Neural progenitor cell (in vitro differentiated cells): ENCODE measurements around the gene AFF3. TPM values are rescaled to one million over a fixed set of nuclear protein-coding genes. Genes with fewer than 3 reads are reported as not detected.

Experiments
- DNase-seq: peaks from one replicate; pipeline ENCODE4 v3.0.0-alpha.2; 2016; ENCODE audit warnings: low spot score
- H2AFZ ChIP-seq: fragments of 200-600 bp; sonication (generic); replicated peaks from 2 replicates; pipeline ENCODE4 v1.6.1; 2016; ENCODE audit warnings: antibody characterized with exemption
- H3F3A ChIP-seq: fragments of 200-600 bp; sonication (generic); 2 replicates; pipeline ENCODE4 v1.6.1; 2016; ENCODE audit warnings: antibody characterized with exemption, low read depth
- H3K27ac ChIP-seq: fragments of 200-600 bp; sonication (generic); 2 replicates; pipeline ENCODE4 v1.5.1; 2016; ENCODE audit warnings: mild to moderate bottlenecking
- H3K27me3 ChIP-seq: fragments of 200-600 bp; sonication (generic); 2 replicates; pipeline ENCODE4 v1.6.1; 2016; ENCODE audit warnings: mild to moderate bottlenecking, moderate library complexity
- H3K36me3 ChIP-seq: fragments of 200-600 bp; sonication (generic); 2 replicates; pipeline ENCODE4 v1.5.1; 2016
- H3K4me1 ChIP-seq: fragments of 200-600 bp; sonication (generic); 2 replicates; pipeline ENCODE4 v1.6.1; 2016; ENCODE audit warnings: mixed run types
- H3K4me2 ChIP-seq: fragments of 200-600 bp; sonication (generic); 2 replicates; pipeline ENCODE4 v1.6.1; 2016
- H3K4me3 ChIP-seq: fragments of 200-600 bp; sonication (generic); 2 replicates; pipeline ENCODE4 v1.5.1; 2016
- H3K79me2 ChIP-seq: fragments of 200-600 bp; sonication (generic); 2 replicates; pipeline ENCODE4 v1.6.1; 2016; ENCODE audit warnings: low read depth
- H3K9ac ChIP-seq: fragments of 200-600 bp; sonication (generic); 2 replicates; pipeline ENCODE4 v1.6.1; 2016
- H3K9me3 ChIP-seq: fragments of 200-600 bp; sonication (generic); 2 replicates; pipeline ENCODE4 v1.5.1; 2016; ENCODE audit warnings: low read depth
- H4K20me1 ChIP-seq: fragments of 200-600 bp; sonication (generic); 2 replicates; pipeline ENCODE4 v1.6.1; 2016; ENCODE audit warnings: low read depth
- H3K27ac Mint-ChIP-seq: 3 replicates; pipeline ENCODE4 v1.8.0; 2021; ENCODE audit warnings: mixed read lengths
- H3K27me3 Mint-ChIP-seq: 2 replicates; pipeline ENCODE4 v1.8.0; 2022; ENCODE audit warnings: low read depth, mild to moderate bottlenecking, inconsistent platforms, moderate library complexity, mixed read lengths; ENCODE audit not compliant: insufficient read depth
- H3K36me3 Mint-ChIP-seq: 3 replicates; pipeline ENCODE4 v1.8.0; 2021; ENCODE audit warnings: mixed read lengths
- H3K4me1 Mint-ChIP-seq: 3 replicates; pipeline ENCODE4 v1.8.0; 2021; ENCODE audit warnings: mixed read lengths
- H3K4me3 Mint-ChIP-seq: 3 replicates; pipeline ENCODE4 v1.8.0; 2021; ENCODE audit warnings: mild to moderate bottlenecking, moderate library complexity, mixed read lengths
- H3K9me3 Mint-ChIP-seq: 3 replicates; pipeline ENCODE4 v1.8.0; 2020; ENCODE audit warnings: mixed read lengths
- EZH2 ChIP-seq: fragments of 200-600 bp; sonication (generic); IDR thresholded peaks from 2 replicates; pipeline ENCODE4 v1.6.1; 2017; ENCODE audit warnings: antibody characterized with exemption, mild to moderate bottlenecking, moderate library complexity
- EZH2phosphoT487 ChIP-seq: fragments of 200-600 bp; sonication (generic); IDR thresholded peaks from 2 replicates; pipeline ENCODE4 v1.6.1; 2017; ENCODE audit warnings: antibody characterized with exemption
- total RNA-seq: library from RNA; depleted of rRNA; stranded (reverse); fragments of >200 nt; gene quantifications from 2 replicates; pipeline ENCODE4 v1.2.3, GENCODE V29; 2015; ENCODE audit warnings: low replicate concordance
- TF ChIP-seq, protein P1 (sequence below): fragments of 200-600 bp; sonication (generic); IDR thresholded peaks from 2 replicates; pipeline ENCODE4 v1.5.1; 2017; ENCODE audit warnings: antibody characterized with exemption, mild to moderate bottlenecking

AFF3 gene
- total RNA-seq, 1 donor from 2014 or later: 0.26 TPM

DNA sequence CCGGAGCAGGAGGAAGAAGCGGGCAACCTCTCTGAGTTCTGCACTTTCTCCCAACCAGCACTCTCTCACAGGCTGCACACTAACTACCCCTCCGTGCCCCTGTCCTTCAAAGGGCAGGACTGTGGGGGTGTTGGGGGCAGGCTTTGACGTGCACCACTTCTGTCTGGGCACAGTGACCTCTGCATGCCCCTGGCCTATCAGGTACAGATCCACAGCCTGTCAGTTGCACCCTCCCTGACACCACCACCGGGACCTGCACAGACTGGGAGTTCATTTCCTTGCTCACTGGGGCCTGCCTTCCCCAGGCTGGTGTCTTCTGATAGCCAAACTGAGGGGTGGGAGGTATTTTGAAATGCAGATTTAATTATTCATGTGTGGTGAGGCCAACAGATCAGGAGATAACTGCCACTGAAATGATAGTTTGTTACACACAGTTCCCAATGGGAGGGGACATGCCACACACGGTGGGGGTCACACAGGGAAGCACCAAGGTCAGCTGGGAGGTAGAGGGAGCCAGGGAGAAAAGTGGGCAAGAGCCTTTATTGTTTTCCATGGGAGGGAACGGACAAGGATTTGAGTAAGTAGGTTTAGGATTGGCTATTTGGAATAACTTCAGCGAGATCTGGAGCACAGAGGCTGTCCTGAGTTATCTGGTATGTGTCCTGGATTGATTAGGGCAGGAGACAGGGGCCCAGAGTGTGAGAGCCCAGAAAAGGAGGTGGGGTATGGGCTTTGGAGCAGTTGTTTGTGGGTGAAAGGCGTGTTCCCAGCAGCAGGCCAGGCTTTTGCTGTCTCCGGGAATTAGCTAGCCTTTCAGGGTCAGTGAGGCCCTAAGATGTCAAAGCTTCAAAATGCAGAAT is 251.6 kb downstream of the AFF3 start:
- Histone ChIP-seq H2AFZ (no peak overlapping the region), H3K27ac (no peak overlapping the region), H3K9me3 (no peaks in the 10 kb centered on the region), H3K36me3 (no peaks in the 10 kb centered on the region), H3K4me2 (peak overlapping the region; percentile 31), H3K79me2 (no peaks in the 10 kb centered on the region), H3K9ac (no peak overlapping the region), H3K27me3 (no peaks in the 10 kb centered on the region), H3F3A (no peaks in the 10 kb centered on the region), H4K20me1 (no peaks in the 10 kb centered on the region), H3K4me3 (no peak overlapping the region), H3K4me1 (peaks cover 9% of the 10 kb centered on the region)
- Mint-ChIP-seq H3K4me3 (no peak overlapping the region), H3K27me3 (peaks cover 4% of the 10 kb centered on the region), H3K36me3 (no peaks in the 10 kb centered on the region), H3K27ac (peak overlapping the region; percentile 85), H3K4me1 (peaks cover 32% of the 10 kb centered on the region), H3K9me3 (no peaks in the 10 kb centered on the region)
- peak; percentile 19 for DNase-seq
- TF ChIP-seq EZH2phosphoT487 (no peak), EZH2 (no peak)
- TF ChIP-seq, protein P1, sequence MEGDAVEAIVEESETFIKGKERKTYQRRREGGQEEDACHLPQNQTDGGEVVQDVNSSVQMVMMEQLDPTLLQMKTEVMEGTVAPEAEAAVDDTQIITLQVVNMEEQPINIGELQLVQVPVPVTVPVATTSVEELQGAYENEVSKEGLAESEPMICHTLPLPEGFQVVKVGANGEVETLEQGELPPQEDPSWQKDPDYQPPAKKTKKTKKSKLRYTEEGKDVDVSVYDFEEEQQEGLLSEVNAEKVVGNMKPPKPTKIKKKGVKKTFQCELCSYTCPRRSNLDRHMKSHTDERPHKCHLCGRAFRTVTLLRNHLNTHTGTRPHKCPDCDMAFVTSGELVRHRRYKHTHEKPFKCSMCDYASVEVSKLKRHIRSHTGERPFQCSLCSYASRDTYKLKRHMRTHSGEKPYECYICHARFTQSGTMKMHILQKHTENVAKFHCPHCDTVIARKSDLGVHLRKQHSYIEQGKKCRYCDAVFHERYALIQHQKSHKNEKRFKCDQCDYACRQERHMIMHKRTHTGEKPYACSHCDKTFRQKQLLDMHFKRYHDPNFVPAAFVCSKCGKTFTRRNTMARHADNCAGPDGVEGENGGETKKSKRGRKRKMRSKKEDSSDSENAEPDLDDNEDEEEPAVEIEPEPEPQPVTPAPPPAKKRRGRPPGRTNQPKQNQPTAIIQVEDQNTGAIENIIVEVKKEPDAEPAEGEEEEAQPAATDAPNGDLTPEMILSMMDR: no peak

DNA sequence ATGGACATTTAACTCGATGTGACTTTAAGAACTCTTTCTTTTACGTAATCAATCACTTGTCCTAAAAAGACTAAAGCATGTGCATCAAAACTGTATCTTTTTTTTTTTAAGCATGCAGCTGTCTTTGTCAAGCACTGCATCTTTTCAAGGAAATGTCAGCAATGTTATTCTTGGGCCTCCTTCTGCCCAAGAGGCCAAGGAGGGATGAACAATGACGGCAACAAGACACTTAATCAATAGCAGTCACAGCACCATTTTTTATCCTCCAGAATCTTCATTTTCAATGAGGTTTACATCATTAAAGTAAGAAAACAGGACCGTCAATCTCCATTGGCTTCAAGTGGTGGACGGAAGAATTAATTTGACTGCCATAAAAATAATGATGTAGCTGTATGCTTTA is 253.8 kb downstream of the AFF3 start:
- TF ChIP-seq, protein P1: no peak
- H3K9me3 Mint-ChIP-seq: no peaks in the 10 kb centered on the region
- Histone ChIP-seq H3K36me3 (no peaks in the 10 kb centered on the region), H3K9ac (no peak overlapping the region), H3K27me3 (no peaks in the 10 kb centered on the region), H2AFZ (no peak overlapping the region), H3K27ac (no peak overlapping the region), H3K4me3 (no peak overlapping the region), H3F3A (no peaks in the 10 kb centered on the region), H3K4me1 (peaks cover 9% of the 10 kb centered on the region), H3K9me3 (no peaks in the 10 kb centered on the region), H3K4me2 (no peak overlapping the region), H4K20me1 (no peaks in the 10 kb centered on the region), H3K79me2 (no peaks in the 10 kb centered on the region)
- H3K36me3 Mint-ChIP-seq: no peaks in the 10 kb centered on the region
- DNase-seq: no peak
- H3K27ac Mint-ChIP-seq: no peak overlapping the region
- peaks cover 9% of the 10 kb centered on the region for H3K27me3 Mint-ChIP-seq
- peaks cover 29% of the 10 kb centered on the region for H3K4me1 Mint-ChIP-seq
- no peak overlapping the region for H3K4me3 Mint-ChIP-seq

DNA sequence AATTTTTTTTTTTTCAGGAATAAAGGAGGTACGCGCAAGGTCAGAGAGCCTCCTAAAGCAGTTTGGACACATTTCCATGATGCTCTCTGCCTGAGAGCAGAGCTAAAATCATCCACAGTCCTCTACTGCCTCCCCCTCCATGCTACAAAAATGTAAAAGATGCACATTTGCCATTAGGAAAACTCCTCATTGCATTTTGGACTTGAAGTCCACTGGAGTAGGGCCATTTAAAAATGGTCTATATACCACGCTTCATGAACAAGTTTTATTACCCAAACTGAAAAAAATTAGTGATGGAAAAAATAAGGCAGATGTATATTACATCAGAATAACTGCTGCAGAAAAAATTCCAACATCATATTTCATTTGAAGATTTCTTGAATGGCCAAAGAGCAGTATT is 256.0 kb downstream of the AFF3 start:
- Histone ChIP-seq H3K4me1 (peaks cover 8% of the 10 kb centered on the region), H3K36me3 (no peaks in the 10 kb centered on the region), H3K4me2 (no peak overlapping the region), H3K4me3 (no peak overlapping the region), H3K9me3 (no peaks in the 10 kb centered on the region), H3K79me2 (no peaks in the 10 kb centered on the region), H3K27ac (no peak overlapping the region), H3F3A (no peaks in the 10 kb centered on the region), H3K9ac (no peak overlapping the region), H2AFZ (no peak overlapping the region), H4K20me1 (no peaks in the 10 kb centered on the region), H3K27me3 (no peaks in the 10 kb centered on the region)
- no peaks in the 10 kb centered on the region for H3K36me3 Mint-ChIP-seq
- no peaks in the 10 kb centered on the region for H3K9me3 Mint-ChIP-seq
- peaks cover 10% of the 10 kb centered on the region for H3K27me3 Mint-ChIP-seq
- H3K4me1 Mint-ChIP-seq: peaks cover 45% of the 10 kb centered on the region
- H3K27ac Mint-ChIP-seq: no peak overlapping the region
- no peak overlapping the region for H3K4me3 Mint-ChIP-seq
- TF ChIP-seq EZH2: no peak
- TF ChIP-seq, protein P1: no peak
- no peak for TF ChIP-seq EZH2phosphoT487
- DNase-seq: no peak
